ENCODE results near the gene FAM8A1. TPM values are rescaled to one million over a fixed set of nuclear protein-coding genes. Genes with fewer than 3 reads are reported as not detected.

The FAM8A1 gene
- total RNA-seq, 4 donors from 2014 or later, result 35.6 to 47.6 (median 36.2) TPM

GRCh38 chr6:17621003-17621402 lies 20.9 kb downstream of the FAM8A1 start:
- TF ChIP-seq EP300 (IDR thresholded peaks at IDR 0.05), result no peak
- no peak for TF ChIP-seq POLR2A (IDR thresholded peaks at IDR 0.05)
- TF ChIP-seq CTCF (IDR thresholded peaks at IDR 0.05), result no peak
- H3K4me3 ChIP-seq, result no peak overlapping the region
- peaks cover 0 to 64% (median 11%) of the 10 kb centered on the region in 3 donors for H3K36me3 ChIP-seq
- 70 to 79% methylated on average over 2 of the region's 2 CpGs for WGBS, 2 donors
- no peak overlapping the region for H3K27ac ChIP-seq
- H3K4me1 ChIP-seq, result no peaks in the 10 kb centered on the region
- no peaks in the 10 kb centered on the region for H3K27me3 ChIP-seq
- DNase-seq (ENCODE audit: low spot score in 2 of 2), result no peak
- no peaks in the 10 kb centered on the region for H3K9me3 ChIP-seq

DNA sequence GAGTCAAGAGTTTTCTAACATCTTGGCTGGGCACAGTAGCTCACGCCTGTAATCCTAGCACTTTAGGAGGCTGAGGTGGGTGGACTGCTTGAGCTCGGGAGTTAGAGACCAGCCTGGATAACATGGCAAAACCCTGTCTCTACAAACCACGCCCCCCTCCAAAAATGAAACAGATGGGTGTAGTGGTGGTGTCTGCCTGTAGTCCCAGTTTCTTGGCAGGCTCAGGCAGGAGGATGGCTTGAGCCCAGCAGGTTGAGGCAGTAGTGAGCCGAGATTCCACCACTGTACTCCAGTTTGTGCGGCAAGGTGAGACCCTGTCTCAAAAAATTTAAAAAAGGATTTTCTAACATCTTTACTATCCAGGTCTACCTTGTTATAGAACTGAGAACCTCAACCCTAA lies 22.0 kb downstream of the FAM8A1 start:
- no peak for TF ChIP-seq POLR2A (IDR thresholded peaks at IDR 0.05)
- no peak for TF ChIP-seq EP300 (IDR thresholded peaks at IDR 0.05)
- no peak for TF ChIP-seq CTCF (IDR thresholded peaks at IDR 0.05)
- 93 to 96% methylated on average over 5 of the region's 5 CpGs for WGBS, 2 donors
- H3K4me1 ChIP-seq, result no peaks in the 10 kb centered on the region
- no peak for DNase-seq (ENCODE audit: low spot score in 2 of 2)
- H3K27ac ChIP-seq, result no peak overlapping the region
- H3K4me3 ChIP-seq, result no peak overlapping the region
- peaks cover 0 to 67% (median 11%) of the 10 kb centered on the region in 3 donors for H3K36me3 ChIP-seq
- H3K9me3 ChIP-seq, result no peaks in the 10 kb centered on the region
- H3K27me3 ChIP-seq, result no peaks in the 10 kb centered on the region

- Histone ChIP-seq H3K27ac (no peak overlapping the region), H3K36me3 (peaks cover 0 to 86% (median 14%) of the 10 kb centered on the region in 3 donors), H3K4me1 (peaks cover 0 to 10% (median 2%) of the 10 kb centered on the region in 4 donors), H3K9me3 (no peaks in the 10 kb centered on the region), H3K27me3 (no peaks in the 10 kb centered on the region), H3K4me3 (no peak overlapping the region)
- no peak for DNase-seq (ENCODE audit: low spot score in 2 of 2)
- TF ChIP-seq EP300 (IDR thresholded peaks at IDR 0.05) (no peak), CTCF (IDR thresholded peaks at IDR 0.05) (no peak), POLR2A (IDR thresholded peaks at IDR 0.05) (no peak)
- 81 to 85% methylated on average over 1 of the region's 1 CpG for WGBS, 2 donors
Measured at GRCh38 chr6:17624396-17624795, 24.3 kb downstream of the FAM8A1 start.

DNA sequence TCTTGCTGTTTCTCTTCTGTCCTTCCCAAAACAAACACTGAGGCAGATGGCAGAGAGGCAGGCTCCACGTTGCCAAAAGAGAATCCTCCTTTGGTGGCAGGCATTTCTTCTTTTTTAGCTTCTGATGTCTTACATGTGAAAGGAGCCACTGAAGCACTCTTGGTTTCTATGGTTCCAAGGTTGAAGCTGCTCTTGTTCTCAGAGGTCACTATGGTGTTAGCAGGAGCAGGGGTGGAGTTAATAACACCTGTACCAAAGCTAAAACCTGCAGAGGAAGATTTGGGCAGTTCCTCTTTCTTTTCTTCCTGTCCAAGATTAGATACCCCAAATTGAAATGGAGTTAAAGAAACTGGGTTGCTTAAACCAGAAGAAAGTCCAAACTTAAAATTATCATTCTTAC lies 28.8 kb downstream of the FAM8A1 start:
- no peaks in the 10 kb centered on the region for H3K27me3 ChIP-seq
- H3K9me3 ChIP-seq, result no peaks in the 10 kb centered on the region
- no peak overlapping the region for H3K4me3 ChIP-seq
- H3K4me1 ChIP-seq, result peaks cover 0 to 33% (median 6%) of the 10 kb centered on the region in 4 donors
- DNase-seq (ENCODE audit: low spot score in 2 of 2), result no peak
- H3K27ac ChIP-seq, result no peak overlapping the region
- no peak for TF ChIP-seq POLR2A (IDR thresholded peaks at IDR 0.05)
- TF ChIP-seq CTCF (IDR thresholded peaks at IDR 0.05), result no peak
- TF ChIP-seq EP300 (IDR thresholded peaks at IDR 0.05), result no peak
- peaks cover 0 to 78% (median 16%) of the 10 kb centered on the region in 3 donors for H3K36me3 ChIP-seq
- WGBS, 2 donors, result 50 to 67% methylated on average over 1 of the region's 1 CpG

DNA sequence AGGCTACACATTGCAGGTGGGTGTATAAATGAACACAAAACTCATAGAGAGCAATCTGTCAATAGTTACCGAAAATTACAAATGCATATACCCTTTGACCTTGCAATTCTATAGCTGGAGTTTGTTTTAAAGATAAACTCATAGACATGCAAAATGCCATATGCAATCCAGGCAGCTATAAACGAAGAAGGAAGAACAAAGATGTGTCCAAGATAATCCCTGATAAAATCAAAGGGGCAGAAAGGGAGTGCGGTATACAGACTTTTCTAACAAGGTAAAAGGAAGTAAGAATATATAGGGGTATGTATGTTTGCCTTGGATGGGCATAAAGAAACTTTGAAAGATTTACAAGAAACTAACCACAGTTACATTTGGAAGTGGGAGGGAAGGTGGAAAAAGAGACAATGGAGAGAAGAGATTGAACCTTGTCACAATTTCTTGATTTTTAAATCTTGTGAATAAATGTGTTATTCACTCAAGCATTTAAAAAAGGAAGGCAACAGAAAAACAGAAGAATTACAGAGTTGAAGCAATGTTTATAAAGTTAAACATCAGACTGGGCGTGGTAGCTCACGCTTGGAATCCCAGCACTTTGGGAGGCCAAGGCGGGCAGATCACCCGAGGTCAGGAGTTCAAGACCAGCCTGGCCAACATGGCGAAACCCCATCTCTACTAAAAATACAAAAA lies 29.9 kb downstream of the FAM8A1 start:
- no peaks in the 10 kb centered on the region for H3K27me3 ChIP-seq
- H3K27ac ChIP-seq, result peak overlapping the region in 2 of 4 donors; percentile 18 to 23
- WGBS, 2 donors, result 62 to 64% methylated on average over 8 of the region's 8 CpGs
- peaks cover 0 to 36% (median 6%) of the 10 kb centered on the region in 4 donors for H3K4me1 ChIP-seq
- no peak for DNase-seq (ENCODE audit: low spot score in 2 of 2)
- H3K9me3 ChIP-seq, result no peaks in the 10 kb centered on the region
- TF ChIP-seq EP300 (IDR thresholded peaks at IDR 0.05), result no peak
- no peak for TF ChIP-seq CTCF (IDR thresholded peaks at IDR 0.05)
- TF ChIP-seq POLR2A (IDR thresholded peaks at IDR 0.05), result no peak
- no peak overlapping the region for H3K4me3 ChIP-seq
- peaks cover 0 to 67% (median 13%) of the 10 kb centered on the region in 3 donors for H3K36me3 ChIP-seq
